CD14-positive monocyte (primary cell): ENCODE data around the gene UVSSA. TPM values are rescaled to one million over a fixed set of nuclear protein-coding genes. Genes with fewer than 3 reads are reported as not detected.

ENCODE experiments used
- DNase-seq, 3 donors: peaks; one replicate each; pipeline ENCODE4 v3.0.0-alpha.2; 2011 to 2022
- H2AFZ ChIP-seq: 2 replicates; pipeline ENCODE4 v1.6.0; 2012; ENCODE audit warnings: mild to moderate bottlenecking, low read depth, low read length, inconsistent platforms; ENCODE audit not compliant: insufficient read depth, poor library complexity, severe bottlenecking
- H3K27ac ChIP-seq, 2 donors: 1 replicate in 1 of 2; 2 replicates in 1 of 2; pipeline ENCODE4 v1.5.1; 2012 to 2013; ENCODE audit warnings: low read length in 2 of 2, control low read depth in 1 of 2, inconsistent platforms in 1 of 2, low read depth in 1 of 2, mild to moderate bottlenecking in 1 of 2
- H3K27me3 ChIP-seq, 2 donors: one replicate each; pipeline versions ENCODE4 v1.6.0 to v1.6.1; 2011 to 2013; ENCODE audit warnings: low read length in 2 of 2; ENCODE audit not compliant: control insufficient read depth in 2 of 2, insufficient read depth in 2 of 2
- H3K36me3 ChIP-seq, 2 donors: replicated peaks in 1 of 2; 1 replicate in 1 of 2; 2 replicates in 1 of 2; pipeline versions ENCODE4 v1.5.1 to v1.6.1; 2012 to 2013; ENCODE audit warnings: low read length in 2 of 2, control low read depth in 1 of 2, inconsistent platforms in 1 of 2, mild to moderate bottlenecking in 1 of 2; ENCODE audit not compliant: insufficient read depth in 2 of 2, control insufficient read depth in 1 of 2
- H3K4me1 ChIP-seq, 2 donors: 1 replicate in 1 of 2; 2 replicates in 1 of 2; pipeline versions ENCODE4 v1.5.1 to v1.6.1; 2012 to 2013; ENCODE audit warnings: low read length in 2 of 2, control low read depth in 1 of 2, inconsistent platforms in 1 of 2, mild to moderate bottlenecking in 1 of 2, moderate library complexity in 1 of 2; ENCODE audit not compliant: insufficient read depth in 2 of 2, control insufficient read depth in 1 of 2
- H3K4me2 ChIP-seq: replicated peaks from 2 replicates; pipeline ENCODE3; 2012; ENCODE audit warnings: low read length, moderate library complexity, mild to moderate bottlenecking; ENCODE audit not compliant: poor library complexity, severe bottlenecking; ENCODE audit errors: extremely low read depth
- H3K4me3 ChIP-seq, 3 experiments: fragments of 200-600 bp in 1 of 3; sonication (generic) in 1 of 3; replicated peaks in 1 of 3; 1 replicate in 2 of 3; 2 replicates in 1 of 3; pipeline ENCODE4 v1.5.1; 2011 to 2013; ENCODE audit warnings: low read length in 3 of 3, mild to moderate bottlenecking in 3 of 3, control low read depth in 2 of 3, low read depth in 2 of 3, inconsistent platforms in 1 of 3, moderate library complexity in 1 of 3
- H3K79me2 ChIP-seq: 2 replicates; pipeline ENCODE4 v1.6.0; 2012; ENCODE audit warnings: mild to moderate bottlenecking, control low read depth, inconsistent platforms, low read length, moderate library complexity; ENCODE audit not compliant: insufficient read depth
- H3K9ac ChIP-seq: 2 replicates; pipeline ENCODE4 v1.6.0; 2017; ENCODE audit warnings: low read length, mild to moderate bottlenecking; ENCODE audit not compliant: insufficient read depth, poor library complexity, severe bottlenecking
- H3K9me3 ChIP-seq, 2 donors: replicated peaks in 1 of 2; 1 replicate in 1 of 2; 2 replicates in 1 of 2; pipeline versions ENCODE4 v1.5.1 to v1.6.1; 2012 to 2013; ENCODE audit warnings: low read length in 2 of 2, control low read depth in 1 of 2; ENCODE audit not compliant: control insufficient read depth in 1 of 2, insufficient read depth in 1 of 2
- H4K20me1 ChIP-seq: 2 replicates; pipeline ENCODE4 v1.6.0; 2012; ENCODE audit warnings: mild to moderate bottlenecking, low read length, control low read depth, moderate library complexity; ENCODE audit not compliant: insufficient read depth
- H3K27ac Mint-ChIP-seq, 7 donors: one replicate each; pipeline ENCODE4 v1.8.0; 2020; ENCODE audit warnings: mild to moderate bottlenecking in 7 of 7, mixed read lengths in 7 of 7, moderate library complexity in 6 of 7, inconsistent platforms in 2 of 7
- H3K27me3 Mint-ChIP-seq, 3 donors: one replicate each; pipeline ENCODE4 v1.8.0; 2021 to 2022; ENCODE audit warnings: low read depth in 3 of 3, mild to moderate bottlenecking in 3 of 3, mixed read lengths in 3 of 3, moderate library complexity in 3 of 3, inconsistent platforms in 1 of 3
- H3K36me3 Mint-ChIP-seq, 2 donors: one replicate each; pipeline ENCODE4 v1.8.0; 2020; ENCODE audit warnings: mixed read lengths in 2 of 2, inconsistent platforms in 1 of 2, mild to moderate bottlenecking in 1 of 2
- H3K4me1 Mint-ChIP-seq: one replicate; pipeline ENCODE4 v1.8.0; 2020; ENCODE audit warnings: mild to moderate bottlenecking, mixed read lengths
- H3K4me3 Mint-ChIP-seq, 2 donors: one replicate each; pipeline ENCODE4 v1.8.0; 2020; ENCODE audit warnings: mild to moderate bottlenecking in 2 of 2, mixed read lengths in 2 of 2, moderate library complexity in 1 of 2
- H3K9me3 Mint-ChIP-seq, 7 donors: one replicate each; pipeline ENCODE4 v1.8.0; 2020 to 2022; ENCODE audit warnings: mixed read lengths in 7 of 7, mild to moderate bottlenecking in 6 of 7, moderate library complexity in 6 of 7, inconsistent platforms in 2 of 7
- WGBS: methylation state at CpG from one replicate; pipeline ENCODE4 v1.1.5; 2013; ENCODE audit warnings: missing lambda C conversion rate; ENCODE audit not compliant: insufficient coverage; 5-methylcytosine and 5-hydroxymethylcytosine counted together
- intact Hi-C, 2 donors: fragments of 100-400 bp; cut with micrococcal nuclease; formaldehyde crosslinking; loops; one replicate each; pipeline versions ENCODE4 v1.15.0 to v1.15.1; 2023
- polyA plus RNA-seq, 3 donors: library from polyadenylated mRNA; depleted of rRNA in 1 of 3; unstranded in 2 of 3; stranded (reverse) in 1 of 3; fragments of 300-500 nt in 2 of 3; fragments of >200 nt in 1 of 3; fragmentation: Illumina TruSeq in 2 of 3; gene quantifications; 1 replicate in 2 of 3; 2 replicates in 1 of 3; pipeline ENCODE4 v1.2.3, GENCODE V29; 2012 to 2021
- TF ChIP-seq, protein P1 (sequence below): fragments of 200-600 bp; IDR thresholded peaks from one replicate; pipeline ENCODE4 v1.8.0; 2022; ENCODE audit warnings: antibody characterized with exemption, mild to moderate bottlenecking

UVSSA gene
- polyA plus RNA-seq, 3 donors, result 2.6 to 54.0 (median 4.8) TPM

DNA sequence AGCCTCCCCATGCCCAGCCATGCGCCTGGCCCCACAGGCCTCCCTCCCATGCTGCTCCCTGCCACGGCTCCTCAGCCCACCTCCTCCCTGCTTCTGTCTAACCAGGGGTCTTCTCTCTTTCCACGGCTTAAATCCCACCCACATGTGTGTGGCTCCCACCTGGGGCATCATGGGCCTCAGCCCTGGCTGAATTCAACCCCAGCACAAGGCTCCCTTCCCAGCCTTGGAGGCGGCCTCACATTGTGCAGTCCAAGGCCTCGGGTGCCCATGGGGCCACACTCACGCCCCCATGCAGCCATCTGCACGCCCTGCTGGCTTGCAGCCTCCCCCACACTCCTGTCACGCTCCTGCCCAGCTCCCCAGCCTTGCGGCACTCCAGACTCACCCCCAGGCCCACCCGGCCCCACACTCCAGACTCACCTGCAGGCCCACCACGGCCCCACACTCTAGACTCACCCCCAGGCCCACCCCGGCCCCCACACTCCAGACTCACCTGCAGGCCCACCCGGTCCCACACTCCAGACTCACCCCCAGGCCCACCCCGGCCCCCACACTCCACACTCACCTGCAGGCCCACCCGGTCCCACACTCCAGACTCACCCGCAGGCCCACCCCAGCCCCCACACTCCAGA is 30.4 kb upstream of the UVSSA start:
- Mint-ChIP-seq H3K36me3 (peaks cover 75 to 90% of the 10 kb centered on the region in 2 donors), H3K27me3 (no peaks in the 10 kb centered on the region), H3K4me1 (no peaks in the 10 kb centered on the region), H3K9me3 (peaks cover 0 to 10% (median 0%) of the 10 kb centered on the region in 7 donors), H3K27ac (peak overlapping the region in 3 of 7 donors; percentile 33 to 75 (median 72)), H3K4me3 (no peak overlapping the region)
- Histone ChIP-seq H3K9ac (no peak overlapping the region), H3K27ac (no peak overlapping the region), H3K4me3 (no peak overlapping the region), H3K36me3 (peaks cover 60 to 80% of the 10 kb centered on the region in 2 donors), H3K4me2 (no peak overlapping the region), H3K27me3 (no peaks in the 10 kb centered on the region), H3K79me2 (peaks cover 16% of the 10 kb centered on the region), H4K20me1 (peaks cover 70% of the 10 kb centered on the region), H2AFZ (no peak overlapping the region), H3K4me1 (no peaks in the 10 kb centered on the region), H3K9me3 (no peaks in the 10 kb centered on the region)
- DNase-seq, result no peak
- TF ChIP-seq, protein P1, sequence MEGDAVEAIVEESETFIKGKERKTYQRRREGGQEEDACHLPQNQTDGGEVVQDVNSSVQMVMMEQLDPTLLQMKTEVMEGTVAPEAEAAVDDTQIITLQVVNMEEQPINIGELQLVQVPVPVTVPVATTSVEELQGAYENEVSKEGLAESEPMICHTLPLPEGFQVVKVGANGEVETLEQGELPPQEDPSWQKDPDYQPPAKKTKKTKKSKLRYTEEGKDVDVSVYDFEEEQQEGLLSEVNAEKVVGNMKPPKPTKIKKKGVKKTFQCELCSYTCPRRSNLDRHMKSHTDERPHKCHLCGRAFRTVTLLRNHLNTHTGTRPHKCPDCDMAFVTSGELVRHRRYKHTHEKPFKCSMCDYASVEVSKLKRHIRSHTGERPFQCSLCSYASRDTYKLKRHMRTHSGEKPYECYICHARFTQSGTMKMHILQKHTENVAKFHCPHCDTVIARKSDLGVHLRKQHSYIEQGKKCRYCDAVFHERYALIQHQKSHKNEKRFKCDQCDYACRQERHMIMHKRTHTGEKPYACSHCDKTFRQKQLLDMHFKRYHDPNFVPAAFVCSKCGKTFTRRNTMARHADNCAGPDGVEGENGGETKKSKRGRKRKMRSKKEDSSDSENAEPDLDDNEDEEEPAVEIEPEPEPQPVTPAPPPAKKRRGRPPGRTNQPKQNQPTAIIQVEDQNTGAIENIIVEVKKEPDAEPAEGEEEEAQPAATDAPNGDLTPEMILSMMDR, result no peak
- WGBS, result 83% methylated on average over 9 of the region's 16 CpGs
- intact Hi-C loops, result no loop called here

DNA sequence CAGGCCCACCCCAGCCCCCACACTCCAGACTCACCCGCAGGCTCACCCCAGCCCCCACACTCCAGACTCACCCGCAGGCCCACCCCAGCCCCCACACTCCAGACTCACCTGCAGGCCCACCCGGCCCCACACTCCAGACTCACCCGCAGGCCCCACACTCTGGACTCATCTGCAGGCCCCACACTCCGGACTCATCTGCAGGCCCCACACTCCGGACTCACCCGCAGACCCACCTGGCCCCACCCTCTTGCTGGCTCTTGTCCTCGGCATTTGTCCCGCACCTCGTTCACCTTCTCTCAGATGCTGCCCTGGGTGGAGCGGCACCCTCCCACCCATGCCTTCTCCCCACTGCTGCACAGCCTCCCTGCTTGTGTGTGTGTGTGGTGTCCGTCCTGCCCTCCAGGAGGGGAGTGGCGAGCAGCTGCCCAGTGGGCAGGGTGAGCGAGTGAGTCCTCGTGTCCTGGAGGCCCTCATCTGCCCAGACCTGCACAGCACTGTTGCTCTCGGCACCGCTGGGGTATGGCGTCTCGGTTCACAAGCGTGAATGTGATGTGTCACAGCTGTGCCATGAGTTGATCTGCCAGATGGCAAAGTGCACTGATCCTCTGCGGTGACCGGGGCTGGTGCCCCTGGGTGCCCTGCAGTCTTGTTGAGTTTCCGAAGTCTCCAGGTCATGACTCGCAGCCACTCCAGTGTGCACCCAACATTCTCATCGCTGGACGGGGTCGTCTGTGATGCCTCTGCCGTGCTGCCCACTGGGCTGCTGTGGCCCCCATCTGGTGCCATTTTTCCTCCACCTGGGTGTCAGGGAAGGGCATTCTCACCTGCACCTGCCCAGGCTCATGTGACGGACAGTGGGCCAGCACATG is 29.6 kb upstream of the UVSSA start:
- WGBS, result 98% methylated on average over 23 of the region's 29 CpGs

More for the DNA sequence above, 29.6 kb upstream of the UVSSA start:
- Histone ChIP-seq H3K4me1 (no peaks in the 10 kb centered on the region), H3K27me3 (no peaks in the 10 kb centered on the region), H4K20me1 (peaks cover 70% of the 10 kb centered on the region), H3K9me3 (no peaks in the 10 kb centered on the region), H3K79me2 (peaks cover 9% of the 10 kb centered on the region), H3K36me3 (peaks cover 58 to 79% of the 10 kb centered on the region in 2 donors), H3K4me2 (no peak overlapping the region), H3K27ac (no peak overlapping the region), H3K4me3 (no peak overlapping the region), H3K9ac (no peak overlapping the region), H2AFZ (no peak overlapping the region)
- TF ChIP-seq, protein P1, result no peak
- Mint-ChIP-seq H3K9me3 (peaks cover 0 to 9% (median 0%) of the 10 kb centered on the region in 7 donors), H3K27me3 (no peaks in the 10 kb centered on the region), H3K4me3 (no peak overlapping the region), H3K4me1 (no peaks in the 10 kb centered on the region), H3K27ac (peak overlapping the region in 4 of 7 donors; percentile 11 to 48 (median 32)), H3K36me3 (peaks cover 75 to 82% of the 10 kb centered on the region in 2 donors)
- intact Hi-C loops, result no loop called here
- no peak for DNase-seq
